HCT116 (cell line): ENCODE measurements around the gene SYTL2. TPM values are rescaled to one million over a fixed set of nuclear protein-coding genes. Genes with fewer than 3 reads are reported as not detected.

ENCODE experiments used
- ATAC-seq: fragments of 200-7000 bp; cut with Tn5 transposase; 2 replicates; pipeline ENCODE4 v1.9.1; 2020; ENCODE audit warnings: mild to moderate bottlenecking, moderate library complexity
- BruUV-seq: library from RNA; stranded (reverse); fragments of 400-500 nt; replicated peaks from 2 replicates; lab custom pipeline; 2021; lab: Mats Ljungman, UMichigan
- CTCF ChIA-PET: fragments of 300-600 bp; sonication (Branson Sonifier 250); formaldehyde crosslinking; loops from one replicate; lab custom pipeline; 2021; ENCODE audit warnings: antibody characterized with exemption; lab: Charles Lee
- POLR2A ChIA-PET: fragments of 300-600, 350-600 bp; sonication (Branson Sonifier 250); formaldehyde crosslinking; loops from one replicate; lab custom pipeline; 2021; ENCODE audit warnings: antibody characterized with exemption; lab: Charles Lee
- RAD21 ChIA-PET, 2 experiments: fragments of 300-600 bp; sonication (Branson Sonifier 250); formaldehyde crosslinking; loops; one replicate each; lab custom pipeline; 2023; ENCODE audit warnings: low total read pairs in 2 of 2; ENCODE audit not compliant: uncharacterized antibody in 2 of 2, unreplicated experiment in 2 of 2, low non-redundant PET in 1 of 2; lab: Charles Lee
- DNase-seq: peaks from one replicate; pipeline ENCODE4 v3.0.0-alpha.2; 2010; ENCODE audit warnings: low read depth, low spot score
- H2AFZ ChIP-seq: fragments of 200-600 bp; shearing (Covaris generic), sonication (generic); 2 replicates; pipeline ENCODE4 v1.6.1; 2017; ENCODE audit warnings: low read depth, mixed run types, mixed read lengths, antibody characterized with exemption, low read length; ENCODE audit not compliant: poor library complexity, severe bottlenecking
- H3K27ac ChIP-seq: 2 replicates; pipeline ENCODE4 v1.5.1; 2012; ENCODE audit warnings: low read depth, low read length
- H3K27me3 ChIP-seq: fragments of 200-600 bp; sonication (generic); 2 replicates; pipeline ENCODE4 v1.6.1; 2016; ENCODE audit warnings: mixed run types, low read length, mixed read lengths; ENCODE audit not compliant: insufficient read depth
- H3K36me3 ChIP-seq, 2 experiments: fragments of 200-500 bp in 1 of 2; fragments of 200-600 bp in 1 of 2; sonication (Bioruptor generic) in 1 of 2; sonication (generic) in 1 of 2; 2 replicates each; pipeline versions ENCODE4 v1.5.1 to v1.6.1; 2014 to 2016; ENCODE audit warnings: low read length in 2 of 2, inconsistent platforms in 1 of 2, mixed read lengths in 1 of 2, mixed run types in 1 of 2; ENCODE audit not compliant: insufficient read depth in 2 of 2, control insufficient read depth in 1 of 2
- H3K4me1 ChIP-seq, 2 experiments: fragments of 200-600 bp in 1 of 2; sonication (generic) in 1 of 2; 2 replicates each; pipeline versions ENCODE4 v1.5.1 to v1.6.1; 2012 to 2017; ENCODE audit warnings: low read length in 2 of 2, inconsistent platforms in 1 of 2, mild to moderate bottlenecking in 1 of 2, mixed read lengths in 1 of 2, mixed run types in 1 of 2, moderate library complexity in 1 of 2; ENCODE audit not compliant: insufficient read depth in 2 of 2, control insufficient read depth in 1 of 2
- H3K4me2 ChIP-seq: fragments of 200-600 bp; sonication (generic); 2 replicates; pipeline ENCODE4 v1.6.1; 2017; ENCODE audit warnings: mixed run types, low read length, mixed read lengths
- H3K4me3 ChIP-seq, 2 experiments: fragments of 200-600 bp in 1 of 2; sonication (generic) in 1 of 2; replicated peaks in 1 of 2; 2 replicates each; pipeline ENCODE4 v1.5.1; 2011 to 2016; ENCODE audit warnings: low read length in 2 of 2, control low read depth in 1 of 2, low read depth in 1 of 2, mild to moderate bottlenecking in 1 of 2, mixed read lengths in 1 of 2, mixed run types in 1 of 2
- H3K79me2 ChIP-seq: fragments of 200-600 bp; sonication (generic); 2 replicates; pipeline ENCODE4 v1.6.1; 2017; ENCODE audit warnings: mild to moderate bottlenecking, mixed run types, low read length, moderate library complexity, mixed read lengths; ENCODE audit not compliant: insufficient read depth
- H3K9ac ChIP-seq: fragments of 200-600 bp; sonication (generic); 2 replicates; pipeline ENCODE4 v1.6.1; 2016; ENCODE audit warnings: low read length, mixed read lengths
- H3K9me2 ChIP-seq: fragments of 200-600 bp; sonication (generic), shearing (Covaris generic); 2 replicates; pipeline ENCODE4 v1.6.1; 2017; ENCODE audit warnings: mixed run types, mild to moderate bottlenecking, moderate library complexity; ENCODE audit not compliant: insufficient read depth
- H3K9me3 ChIP-seq, 2 experiments: fragments of 200-500 bp in 1 of 2; fragments of 200-600 bp in 1 of 2; sonication (Bioruptor generic) in 1 of 2; sonication (generic) in 1 of 2; 2 replicates each; pipeline ENCODE4 v1.6.1; 2014 to 2017; ENCODE audit warnings: low read length in 2 of 2, mixed read lengths in 2 of 2, inconsistent platforms in 1 of 2, low read depth in 1 of 2, mild to moderate bottlenecking in 1 of 2, mixed run types in 1 of 2, moderate library complexity in 1 of 2; ENCODE audit not compliant: control insufficient read depth in 1 of 2, insufficient read depth in 1 of 2
- H4K20me1 ChIP-seq: fragments of 200-600 bp; sonication (generic), shearing (Covaris generic); 2 replicates; pipeline ENCODE4 v1.6.1; 2017; ENCODE audit warnings: mixed run types, mild to moderate bottlenecking, moderate library complexity; ENCODE audit not compliant: insufficient read depth
- ATF3 ChIP-seq: IDR thresholded peaks from 2 replicates; pipeline ENCODE4 v1.6.1; 2012
- CBX3 ChIP-seq: IDR thresholded peaks from 2 replicates; pipeline ENCODE4 v1.6.1; 2012; ENCODE audit warnings: low read depth
- CEBPB ChIP-seq: IDR thresholded peaks from 2 replicates; pipeline ENCODE4 v1.6.1; 2012; ENCODE audit warnings: low read depth
- CTCF ChIP-seq, 3 experiments: fragments of 200-600 bp in 1 of 3; sonication (generic) in 1 of 3; IDR thresholded peaks in 2 of 3; conservative IDR thresholded peaks in 1 of 3; 2 replicates each; pipeline ENCODE4 v1.5.1; 2012 to 2017; ENCODE audit warnings: low read depth in 2 of 3, low read length in 2 of 3, antibody characterized with exemption in 1 of 3, borderline replicate concordance in 1 of 3, control low read depth in 1 of 3, mild to moderate bottlenecking in 1 of 3, mixed read lengths in 1 of 3, mixed run types in 1 of 3, moderate library complexity in 1 of 3; ENCODE audit not compliant: insufficient read depth in 1 of 3
- EGR1 ChIP-seq: IDR thresholded peaks from 2 replicates; pipeline ENCODE4 v1.6.1; 2012; ENCODE audit warnings: low read depth
- ELF1 ChIP-seq: IDR thresholded peaks from 2 replicates; pipeline ENCODE4 v1.6.1; 2012; ENCODE audit warnings: low read depth, borderline replicate concordance
- EZH2phosphoT487 ChIP-seq: fragments of 200-600 bp; IDR thresholded peaks from 2 replicates; pipeline ENCODE4 v1.6.1; 2018; ENCODE audit warnings: antibody characterized with exemption, borderline replicate concordance
- FOSL1 ChIP-seq: IDR thresholded peaks from 2 replicates; pipeline ENCODE4 v1.6.1; 2012; ENCODE audit warnings: low read depth
- JUND ChIP-seq: IDR thresholded peaks from 2 replicates; pipeline ENCODE4 v1.6.1; 2012
- MAX ChIP-seq: IDR thresholded peaks from 2 replicates; pipeline ENCODE4 v1.6.1; 2012
- POLR2A ChIP-seq: IDR thresholded peaks from 2 replicates; pipeline ENCODE4 v1.7.0; 2011; ENCODE audit warnings: borderline replicate concordance; ENCODE audit not compliant: insufficient read depth, insufficient read length; ENCODE audit errors: extremely low read depth
- RAD21 ChIP-seq: IDR thresholded peaks from 2 replicates; pipeline ENCODE4 v1.6.1; 2012; ENCODE audit warnings: low read depth, mild to moderate bottlenecking
- SIN3A ChIP-seq: IDR thresholded peaks from 2 replicates; pipeline ENCODE4 v1.6.1; 2012; ENCODE audit warnings: low read depth
- SP1 ChIP-seq: IDR thresholded peaks from 2 replicates; pipeline ENCODE4 v1.6.1; 2012; ENCODE audit warnings: low read depth
- SRF ChIP-seq: IDR thresholded peaks from 2 replicates; pipeline ENCODE4 v1.6.1; 2012; ENCODE audit warnings: low read depth
- YY1 ChIP-seq: IDR thresholded peaks from 2 replicates; pipeline ENCODE4 v1.6.1; 2011; ENCODE audit warnings: low read length, low read depth, moderate library complexity, mild to moderate bottlenecking; ENCODE audit not compliant: insufficient replicate concordance; ENCODE audit errors: extremely low read depth
- ZFX ChIP-seq: fragments of 450-650 bp; IDR thresholded peaks from 2 replicates; pipeline ENCODE4 v1.6.1; 2017
- ZNF274 ChIP-seq: fragments of 200-500 bp; sonication (Bioruptor generic); IDR thresholded peaks from 2 replicates; pipeline ENCODE4 v1.6.1; 2014; ENCODE audit warnings: mild to moderate bottlenecking, low read depth, low read length, inconsistent platforms
- intact Hi-C: fragments of 100-400 bp; cut with micrococcal nuclease; formaldehyde crosslinking; loops from 2 replicates; pipeline ENCODE4 v1.10.0; 2022
- total RNA-seq: library from RNA; stranded (reverse); gene quantifications from one replicate; pipeline ENCODE4 v1.2.1, GENCODE V29; 2021; ENCODE audit not compliant: unreplicated experiment
- TF ChIP-seq, protein P1 (sequence below): IDR thresholded peaks from 2 replicates; pipeline ENCODE4 v1.6.1; 2011; ENCODE audit warnings: mild to moderate bottlenecking, low read length, moderate library complexity; ENCODE audit not compliant: insufficient replicate concordance; ENCODE audit errors: extremely low read depth
- TF ChIP-seq, protein P2 (sequence below): IDR thresholded peaks from 2 replicates; pipeline ENCODE4 v1.6.1; 2012; ENCODE audit warnings: low read depth

Gene SYTL2
- total RNA-seq, 1 experiment from 2014 or later: 12.6 TPM

DNA sequence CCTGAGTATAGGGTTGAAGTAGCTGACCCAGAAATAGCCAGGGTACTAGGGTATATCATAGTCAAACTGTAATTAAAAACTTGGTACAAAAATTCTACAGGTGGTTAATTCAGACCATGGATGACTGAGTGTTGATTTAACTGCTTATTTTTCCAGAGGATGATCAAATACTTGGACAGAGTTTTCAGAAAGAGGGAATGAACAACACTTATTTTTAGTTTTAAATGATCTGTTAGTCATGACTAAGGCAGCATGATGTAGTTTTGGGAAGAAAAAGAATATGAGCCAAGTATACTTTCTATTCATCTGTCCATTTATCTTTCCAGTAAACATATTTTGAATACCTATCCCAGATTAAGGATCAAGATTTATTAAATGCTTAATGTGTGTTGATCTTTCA, 105.1 kb downstream of the SYTL2 start:
- intact Hi-C loops: no loop called here
- BruUV-seq: no TSS peak
- Histone ChIP-seq H3K27ac (no peak overlapping the region), H3K9me3 (no peaks in the 10 kb centered on the region), H3K79me2 (no peaks in the 10 kb centered on the region), H3K4me2 (no peak overlapping the region), H3K9ac (no peak overlapping the region), H2AFZ (no peak overlapping the region), H3K4me1 (no peaks in the 10 kb centered on the region), H4K20me1 (no peaks in the 10 kb centered on the region), H3K9me2 (no peaks in the 10 kb centered on the region), H3K27me3 (no peaks in the 10 kb centered on the region), H3K4me3 (no peak overlapping the region), H3K36me3 (no peaks in the 10 kb centered on the region)
- TF ChIP-seq, protein P1, sequence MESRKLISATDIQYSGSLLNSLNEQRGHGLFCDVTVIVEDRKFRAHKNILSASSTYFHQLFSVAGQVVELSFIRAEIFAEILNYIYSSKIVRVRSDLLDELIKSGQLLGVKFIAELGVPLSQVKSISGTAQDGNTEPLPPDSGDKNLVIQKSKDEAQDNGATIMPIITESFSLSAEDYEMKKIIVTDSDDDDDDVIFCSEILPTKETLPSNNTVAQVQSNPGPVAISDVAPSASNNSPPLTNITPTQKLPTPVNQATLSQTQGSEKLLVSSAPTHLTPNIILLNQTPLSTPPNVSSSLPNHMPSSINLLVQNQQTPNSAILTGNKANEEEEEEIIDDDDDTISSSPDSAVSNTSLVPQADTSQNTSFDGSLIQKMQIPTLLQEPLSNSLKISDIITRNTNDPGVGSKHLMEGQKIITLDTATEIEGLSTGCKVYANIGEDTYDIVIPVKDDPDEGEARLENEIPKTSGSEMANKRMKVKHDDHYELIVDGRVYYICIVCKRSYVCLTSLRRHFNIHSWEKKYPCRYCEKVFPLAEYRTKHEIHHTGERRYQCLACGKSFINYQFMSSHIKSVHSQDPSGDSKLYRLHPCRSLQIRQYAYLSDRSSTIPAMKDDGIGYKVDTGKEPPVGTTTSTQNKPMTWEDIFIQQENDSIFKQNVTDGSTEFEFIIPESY: no peak
- TF ChIP-seq CBX3 (no peak), CEBPB (no peak), ATF3 (no peak), ZNF274 (no peak), JUND (no peak), EGR1 (no peak), RAD21 (no peak), CTCF (IDR thresholded peaks at IDR 0.05 in 2 of 3, conservative IDR thresholded peaks at IDR 0.05 in 1 of 3; ENCODE audit: borderline replicate concordance in 1 of 3, insufficient read depth in 1 of 3, low read depth in 2 of 3, low read length in 2 of 3) (no peak), SIN3A (no peak), FOSL1 (no peak), MAX (no peak), SP1 (no peak), YY1 (no peak), ELF1 (no peak), ZFX (no peak), POLR2A (no peak), SRF (no peak), EZH2phosphoT487 (no peak)
- TF ChIP-seq, protein P2, sequence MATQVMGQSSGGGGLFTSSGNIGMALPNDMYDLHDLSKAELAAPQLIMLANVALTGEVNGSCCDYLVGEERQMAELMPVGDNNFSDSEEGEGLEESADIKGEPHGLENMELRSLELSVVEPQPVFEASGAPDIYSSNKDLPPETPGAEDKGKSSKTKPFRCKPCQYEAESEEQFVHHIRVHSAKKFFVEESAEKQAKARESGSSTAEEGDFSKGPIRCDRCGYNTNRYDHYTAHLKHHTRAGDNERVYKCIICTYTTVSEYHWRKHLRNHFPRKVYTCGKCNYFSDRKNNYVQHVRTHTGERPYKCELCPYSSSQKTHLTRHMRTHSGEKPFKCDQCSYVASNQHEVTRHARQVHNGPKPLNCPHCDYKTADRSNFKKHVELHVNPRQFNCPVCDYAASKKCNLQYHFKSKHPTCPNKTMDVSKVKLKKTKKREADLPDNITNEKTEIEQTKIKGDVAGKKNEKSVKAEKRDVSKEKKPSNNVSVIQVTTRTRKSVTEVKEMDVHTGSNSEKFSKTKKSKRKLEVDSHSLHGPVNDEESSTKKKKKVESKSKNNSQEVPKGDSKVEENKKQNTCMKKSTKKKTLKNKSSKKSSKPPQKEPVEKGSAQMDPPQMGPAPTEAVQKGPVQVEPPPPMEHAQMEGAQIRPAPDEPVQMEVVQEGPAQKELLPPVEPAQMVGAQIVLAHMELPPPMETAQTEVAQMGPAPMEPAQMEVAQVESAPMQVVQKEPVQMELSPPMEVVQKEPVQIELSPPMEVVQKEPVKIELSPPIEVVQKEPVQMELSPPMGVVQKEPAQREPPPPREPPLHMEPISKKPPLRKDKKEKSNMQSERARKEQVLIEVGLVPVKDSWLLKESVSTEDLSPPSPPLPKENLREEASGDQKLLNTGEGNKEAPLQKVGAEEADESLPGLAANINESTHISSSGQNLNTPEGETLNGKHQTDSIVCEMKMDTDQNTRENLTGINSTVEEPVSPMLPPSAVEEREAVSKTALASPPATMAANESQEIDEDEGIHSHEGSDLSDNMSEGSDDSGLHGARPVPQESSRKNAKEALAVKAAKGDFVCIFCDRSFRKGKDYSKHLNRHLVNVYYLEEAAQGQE: no peak
- ATAC-seq (no peak), DNase-seq (no peak)
- POLR2A ChIA-PET: no interaction called here
- CTCF ChIA-PET: no interaction called here
- RAD21 ChIA-PET: no interaction called here
